Stimulated activated memory B cell treated with anti-CD40 and anti-IgM and Interleukin-4, amounts not matched to agents 10 μg/mL and 1 μg/mL and 100 μg/mL, for 72 hours (primary cell): ENCODE measurements around the gene MGLL.
A peak's percentile ranks its signal among the peaks of the same experiment; 100 is the strongest.

Experiments used
- ATAC-seq: fragments of 150-1000 bp; cut with Tn5 transposase; 2 replicates; pipeline ENCODE4 v1.10.0; 2021
- H3K27ac Mint-ChIP-seq: one replicate; pipeline ENCODE4 v1.8.0; 2022; ENCODE audit warnings: mild to moderate bottlenecking, mixed read lengths
- H3K27me3 Mint-ChIP-seq: one replicate; pipeline ENCODE4 v1.8.0; 2022; ENCODE audit warnings: mixed read lengths
- H3K36me3 Mint-ChIP-seq: one replicate; pipeline ENCODE4 v1.8.0; 2022; ENCODE audit warnings: mixed read lengths
- H3K4me1 Mint-ChIP-seq: one replicate; pipeline ENCODE4 v1.8.0; 2022; ENCODE audit warnings: mixed read lengths
- H3K4me3 Mint-ChIP-seq: one replicate; pipeline ENCODE4 v1.8.0; 2022; ENCODE audit warnings: mild to moderate bottlenecking, moderate library complexity, mixed read lengths
- H3K9me3 Mint-ChIP-seq: one replicate; pipeline ENCODE4 v1.8.0; 2022; ENCODE audit warnings: mixed read lengths

MGLL gene

GRCh38 chr3:127770671-127771355 is 51.5 kb downstream of the MGLL start:
- Mint-ChIP-seq H3K4me3 (no peak overlapping the region), H3K36me3 (peaks cover 72% of the 10 kb centered on the region), H3K27ac (no peak overlapping the region), H3K4me1 (peaks cover 55% of the 10 kb centered on the region), H3K27me3 (no peaks in the 10 kb centered on the region), H3K9me3 (peaks cover 7% of the 10 kb centered on the region)
- no peak for ATAC-seq

GRCh38 chr3:127769284-127770081 is 52.8 kb downstream of the MGLL start:
- H3K9me3 Mint-ChIP-seq = peaks cover 7% of the 10 kb centered on the region
- no peaks in the 10 kb centered on the region for H3K27me3 Mint-ChIP-seq
- H3K27ac Mint-ChIP-seq = no peak overlapping the region
- no peak for ATAC-seq
- H3K4me1 Mint-ChIP-seq = peaks cover 55% of the 10 kb centered on the region
- H3K4me3 Mint-ChIP-seq = no peak overlapping the region
- peaks cover 74% of the 10 kb centered on the region for H3K36me3 Mint-ChIP-seq

- no peaks in the 10 kb centered on the region for H3K27me3 Mint-ChIP-seq
- no peak for ATAC-seq
- H3K36me3 Mint-ChIP-seq = peaks cover 75% of the 10 kb centered on the region
- H3K4me3 Mint-ChIP-seq = no peak overlapping the region
- H3K27ac Mint-ChIP-seq = peak overlapping the region; percentile 30
- peaks cover 7% of the 10 kb centered on the region for H3K9me3 Mint-ChIP-seq
- peaks cover 55% of the 10 kb centered on the region for H3K4me1 Mint-ChIP-seq
Observed at GRCh38 chr3:127768346-127769008, 53.8 kb downstream of the MGLL start.

- Mint-ChIP-seq H3K4me3 (no peak overlapping the region), H3K4me1 (peaks cover 64% of the 10 kb centered on the region), H3K27ac (no peak overlapping the region)
Observed at GRCh38 chr3:127767126-127767525, 55.2 kb downstream of the MGLL start.

GRCh38 chr3:127765735-127766134 is 56.6 kb downstream of the MGLL start:
- peaks cover 71% of the 10 kb centered on the region for H3K4me1 Mint-ChIP-seq
- H3K27me3 Mint-ChIP-seq = no peaks in the 10 kb centered on the region
- H3K9me3 Mint-ChIP-seq = peaks cover 7% of the 10 kb centered on the region
- H3K36me3 Mint-ChIP-seq = peaks cover 66% of the 10 kb centered on the region
- no peak for ATAC-seq
- H3K4me3 Mint-ChIP-seq = no peak overlapping the region
- H3K27ac Mint-ChIP-seq = peak overlapping the region; percentile 84

More at GRCh38 chr3:127767126-127767525, 55.2 kb downstream of the MGLL start:
- Mint-ChIP-seq H3K36me3 (peaks cover 73% of the 10 kb centered on the region), H3K9me3 (peaks cover 7% of the 10 kb centered on the region), H3K27me3 (no peaks in the 10 kb centered on the region)
- ATAC-seq = no peak

GRCh38 chr3:127764841-127765362 is 57.4 kb downstream of the MGLL start:
- ATAC-seq = no peak
- H3K4me3 Mint-ChIP-seq = peak overlapping the region; percentile 23
- H3K27ac Mint-ChIP-seq = peak overlapping the region; percentile 84
- H3K4me1 Mint-ChIP-seq = peaks cover 71% of the 10 kb centered on the region
- H3K9me3 Mint-ChIP-seq = peaks cover 7% of the 10 kb centered on the region
- peaks cover 62% of the 10 kb centered on the region for H3K36me3 Mint-ChIP-seq
- no peaks in the 10 kb centered on the region for H3K27me3 Mint-ChIP-seq

GRCh38 chr3:127764301-127764700 is 58.0 kb downstream of the MGLL start:
- Mint-ChIP-seq H3K4me1 (peaks cover 67% of the 10 kb centered on the region), H3K27ac (peak overlapping the region; percentile 84), H3K4me3 (peak overlapping the region; percentile 27), H3K27me3 (no peaks in the 10 kb centered on the region), H3K36me3 (peaks cover 61% of the 10 kb centered on the region), H3K9me3 (peaks cover 7% of the 10 kb centered on the region)
- no peak for ATAC-seq

- H3K27ac Mint-ChIP-seq = peak overlapping the region; percentile 84
- H3K4me3 Mint-ChIP-seq = peak overlapping the region; percentile 27
- peaks cover 7% of the 10 kb centered on the region for H3K9me3 Mint-ChIP-seq
- peaks cover 67% of the 10 kb centered on the region for H3K4me1 Mint-ChIP-seq
- no peaks in the 10 kb centered on the region for H3K27me3 Mint-ChIP-seq
- peaks cover 63% of the 10 kb centered on the region for H3K36me3 Mint-ChIP-seq
- no peak for ATAC-seq
Observed at GRCh38 chr3:127763816-127764215, 58.5 kb downstream of the MGLL start.

- ATAC-seq = no peak
- Mint-ChIP-seq H3K4me1 (peaks cover 62% of the 10 kb centered on the region), H3K27me3 (no peaks in the 10 kb centered on the region), H3K36me3 (peaks cover 59% of the 10 kb centered on the region), H3K9me3 (peaks cover 3% of the 10 kb centered on the region), H3K27ac (peak overlapping the region; percentile 92), H3K4me3 (no peak overlapping the region)
Observed at GRCh38 chr3:127763337-127763736, 59.0 kb downstream of the MGLL start.

- H3K4me3 Mint-ChIP-seq = peak overlapping the region; percentile 67
- peak overlapping the region; percentile 92 for H3K27ac Mint-ChIP-seq
- peaks cover 3% of the 10 kb centered on the region for H3K9me3 Mint-ChIP-seq
- H3K4me1 Mint-ChIP-seq = peaks cover 61% of the 10 kb centered on the region
- H3K27me3 Mint-ChIP-seq = no peaks in the 10 kb centered on the region
- no peak for ATAC-seq
- peaks cover 53% of the 10 kb centered on the region for H3K36me3 Mint-ChIP-seq
Observed at GRCh38 chr3:127762787-127763105, 59.6 kb downstream of the MGLL start.

- H3K4me3 Mint-ChIP-seq = peak overlapping the region; percentile 67
- peak; percentile 84 for ATAC-seq
- peaks cover 63% of the 10 kb centered on the region for H3K4me1 Mint-ChIP-seq
- H3K9me3 Mint-ChIP-seq = peaks cover 3% of the 10 kb centered on the region
- H3K27me3 Mint-ChIP-seq = no peaks in the 10 kb centered on the region
- peaks cover 54% of the 10 kb centered on the region for H3K36me3 Mint-ChIP-seq
- peak overlapping the region; percentile 92 for H3K27ac Mint-ChIP-seq
Observed at GRCh38 chr3:127762077-127762786, 60.1 kb downstream of the MGLL start.

GRCh38 chr3:127761441-127761801 is 60.9 kb downstream of the MGLL start:
- Mint-ChIP-seq H3K4me3 (peak overlapping the region; percentile 67), H3K27me3 (no peaks in the 10 kb centered on the region), H3K4me1 (peaks cover 69% of the 10 kb centered on the region), H3K36me3 (peaks cover 54% of the 10 kb centered on the region), H3K9me3 (peaks cover 2% of the 10 kb centered on the region), H3K27ac (peak overlapping the region; percentile 92)
- peak; percentile 67 for ATAC-seq

GRCh38 chr3:127760791-127761440 is 61.4 kb downstream of the MGLL start:
- Mint-ChIP-seq H3K36me3 (peaks cover 54% of the 10 kb centered on the region), H3K4me1 (peaks cover 69% of the 10 kb centered on the region), H3K27me3 (no peaks in the 10 kb centered on the region), H3K27ac (peak overlapping the region; percentile 92), H3K9me3 (peaks cover 2% of the 10 kb centered on the region), H3K4me3 (peak overlapping the region; percentile 67)
- no peak for ATAC-seq

- Mint-ChIP-seq H3K9me3 (peaks cover 2% of the 10 kb centered on the region), H3K4me3 (no peak overlapping the region), H3K27me3 (no peaks in the 10 kb centered on the region), H3K36me3 (peaks cover 51% of the 10 kb centered on the region), H3K27ac (no peak overlapping the region), H3K4me1 (peaks cover 70% of the 10 kb centered on the region)
- no peak for ATAC-seq
Observed at GRCh38 chr3:127760361-127760760, 62.0 kb downstream of the MGLL start.
